Measurements from ENCODE around the gene CRYGA.
"Not testable (repeated sequence)": the region's sequence is repeated elsewhere in the genome, so short reads cannot be mapped to it uniquely, and the experiment has no call there.

CRYGA gene

GRCh38 chr2:208164951-208165755 is 1.8 kb upstream of the CRYGA start:
- DNase-seq (ENCODE audit: low read depth) = no peak

- DNase-seq (ENCODE audit: low read depth) = no peak
Measured at GRCh38 chr2:208156439-208156838, 7.0 kb downstream of the CRYGA start.

- DNase-seq (ENCODE audit: low read depth) = no peak
Measured at GRCh38 chr2:208153156-208153555, 10.2 kb downstream of the CRYGA start.

DNA sequence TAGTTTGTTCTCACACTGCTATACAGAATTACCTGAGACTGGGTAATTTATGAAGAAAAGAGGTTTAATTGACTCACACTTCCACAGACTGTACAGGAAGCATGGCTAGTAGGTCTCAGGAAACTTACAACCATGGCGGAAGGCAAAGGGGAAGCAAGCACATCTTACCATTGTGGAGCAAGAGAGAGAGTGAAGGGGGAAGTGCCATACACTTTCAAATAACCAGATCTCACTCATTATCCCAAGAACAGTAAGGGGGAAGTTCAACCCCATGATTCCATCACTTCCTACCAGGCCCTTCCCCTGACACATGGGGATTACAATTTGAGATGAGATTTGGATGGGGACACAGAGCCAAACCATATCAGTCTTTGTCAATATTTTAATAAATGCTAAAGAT is 12.4 kb downstream of the CRYGA start:
- DNase-seq (ENCODE audit: low read depth) = no peak

DNA sequence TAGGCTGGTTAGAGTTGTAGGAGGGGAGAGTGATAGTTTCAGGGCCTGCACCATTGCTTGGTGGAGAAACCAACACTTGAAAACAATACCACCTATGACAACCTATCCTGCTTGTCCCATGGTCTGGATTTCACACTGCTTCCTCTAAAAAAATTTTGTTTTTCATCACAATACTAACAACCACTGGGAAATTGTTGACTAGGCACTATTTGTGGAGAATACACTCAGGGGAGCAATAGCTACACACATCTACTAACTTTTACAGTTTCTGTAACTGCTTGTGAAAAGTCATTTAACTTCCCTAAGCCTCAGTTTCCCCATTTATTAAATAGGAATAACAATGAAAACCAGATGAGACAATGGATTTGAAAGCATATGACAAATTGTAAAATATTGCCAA is 13.3 kb downstream of the CRYGA start:
- no peak for DNase-seq (ENCODE audit: low read depth)

GRCh38 chr2:208148803-208149202 is 14.6 kb downstream of the CRYGA start:
- DNase-seq (ENCODE audit: low read depth) = no peak

DNA sequence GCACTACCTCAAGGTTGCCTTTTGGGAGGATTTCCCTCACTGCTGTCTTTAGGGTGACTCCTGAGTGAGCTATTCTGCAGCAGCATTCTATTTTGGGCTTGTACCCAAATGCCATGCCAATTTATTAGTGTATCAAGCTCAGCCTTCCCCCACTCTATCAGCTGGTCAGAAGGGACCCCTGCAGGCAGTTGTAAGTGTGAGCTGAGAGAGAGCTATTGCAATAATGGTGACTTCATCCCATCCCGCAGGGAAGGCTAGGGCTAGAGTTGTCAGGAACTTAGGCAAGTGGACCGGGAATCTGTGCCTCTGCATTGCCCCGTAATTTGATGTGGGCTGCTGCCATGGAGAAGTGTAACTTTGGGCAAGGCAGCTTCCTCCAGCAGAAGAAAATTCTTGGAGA is 15.6 kb downstream of the CRYGA start:
- no peak for DNase-seq (ENCODE audit: low read depth)

DNA sequence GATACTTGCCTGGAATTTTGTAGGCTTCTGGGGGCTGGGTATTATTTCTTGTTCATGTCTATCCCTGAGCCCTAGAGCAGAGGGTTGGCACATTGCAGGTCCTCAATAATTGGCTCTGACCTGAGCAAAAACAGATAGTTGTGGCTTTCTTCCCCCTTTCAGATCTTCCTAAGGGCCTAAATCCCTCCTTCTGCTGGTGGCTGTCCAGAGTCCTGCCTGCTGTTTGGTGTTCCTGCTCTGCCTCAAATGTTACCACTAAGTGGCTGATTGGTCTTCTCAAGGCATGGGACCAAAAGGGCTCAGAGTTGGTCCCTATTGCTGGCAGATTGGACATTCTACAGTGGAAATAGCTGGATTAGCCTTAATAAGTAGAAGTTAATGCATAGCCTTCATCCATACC is 16.4 kb downstream of the CRYGA start:
- no peak for DNase-seq (ENCODE audit: low read depth)

DNA sequence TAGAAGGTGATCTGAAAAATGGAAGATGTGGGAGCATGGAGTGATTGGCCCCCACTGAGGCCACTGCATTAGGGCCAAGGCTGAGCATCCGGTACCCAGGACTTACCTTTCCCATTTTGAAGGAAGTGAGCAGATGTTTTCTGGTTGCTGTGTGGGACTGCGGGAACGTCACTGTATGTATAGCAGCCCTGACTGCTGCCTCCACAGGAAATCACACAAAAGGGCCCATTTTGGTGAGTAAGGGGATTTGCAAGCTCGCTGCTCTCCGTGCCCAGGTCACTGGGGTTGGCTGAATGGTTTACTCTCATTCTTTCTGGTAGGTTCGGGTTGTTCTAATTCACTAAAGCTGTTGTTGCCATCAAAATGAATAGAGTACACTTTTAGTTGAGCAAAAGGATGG is 17.4 kb downstream of the CRYGA start, which contains the start of gene CRYGB:
Gene CRYGB (minus strand): TSS at position 153 of the 400 bp plus-strand sequence. CDS start 38 bp downstream, at position 115.
- DNase-seq (ENCODE audit: low read depth) = no peak

- no peak for DNase-seq (ENCODE audit: low read depth)
Measured at GRCh38 chr2:208142925-208143799, 20.2 kb downstream of the CRYGA start.

DNA sequence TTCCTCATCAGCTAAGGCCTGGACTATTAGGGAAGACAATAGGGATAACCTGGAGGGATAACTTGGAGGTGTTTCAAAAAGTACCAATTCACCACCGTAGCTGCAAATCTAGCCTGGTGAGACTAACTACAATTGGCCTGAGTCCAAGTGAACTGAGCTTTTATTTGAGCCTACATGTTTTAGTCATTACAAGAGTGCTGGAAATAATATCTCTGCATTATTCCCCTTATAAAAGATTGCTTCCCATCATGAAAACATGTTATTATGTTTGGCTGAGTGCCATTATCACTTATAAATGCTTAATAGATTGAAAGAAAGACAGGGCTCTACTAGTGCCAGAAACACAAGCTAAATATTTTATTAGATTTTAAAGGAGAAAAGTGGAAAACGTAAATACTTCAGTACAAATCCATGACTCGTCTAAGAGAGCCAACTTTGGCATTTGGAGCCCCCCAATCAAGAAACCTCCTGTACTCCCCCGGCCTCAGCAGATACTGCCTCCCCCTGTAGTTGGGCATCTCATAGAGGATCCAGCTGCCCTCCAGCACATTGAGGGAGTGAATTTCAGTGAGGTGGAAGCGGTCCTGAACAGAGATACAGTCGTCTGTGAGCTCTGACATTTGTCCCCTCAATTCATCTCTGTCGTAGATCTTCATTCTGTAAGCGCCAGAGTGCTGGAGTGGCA is 21.0 kb downstream of the CRYGA start:
- no peak for DNase-seq (ENCODE audit: low read depth)

GRCh38 chr2:208139447-208139846 is 23.9 kb downstream of the CRYGA start:
- DNase-seq (ENCODE audit: low read depth) = no peak

DNA sequence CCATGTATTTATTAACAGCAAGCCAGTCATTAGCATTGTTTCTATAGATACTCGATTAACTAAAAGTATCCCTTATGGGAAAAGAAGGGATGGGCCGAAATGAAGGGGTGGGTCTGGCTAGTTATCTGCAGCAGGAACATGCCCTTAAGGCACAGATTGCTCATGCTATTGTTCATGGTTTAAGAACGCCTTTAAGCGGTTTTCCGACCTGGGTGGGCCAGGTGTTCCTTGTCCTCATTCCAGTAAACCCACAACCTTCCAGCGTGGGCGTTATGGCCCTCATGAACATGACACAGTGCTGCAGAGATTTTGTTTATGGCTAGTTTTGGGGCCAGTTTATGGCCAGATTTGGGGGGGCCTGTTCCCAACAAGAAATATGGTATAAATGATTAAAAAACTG is 25.1 kb downstream of the CRYGA start:
- not testable (repeated sequence) for DNase-seq (ENCODE audit: low read depth)

DNA sequence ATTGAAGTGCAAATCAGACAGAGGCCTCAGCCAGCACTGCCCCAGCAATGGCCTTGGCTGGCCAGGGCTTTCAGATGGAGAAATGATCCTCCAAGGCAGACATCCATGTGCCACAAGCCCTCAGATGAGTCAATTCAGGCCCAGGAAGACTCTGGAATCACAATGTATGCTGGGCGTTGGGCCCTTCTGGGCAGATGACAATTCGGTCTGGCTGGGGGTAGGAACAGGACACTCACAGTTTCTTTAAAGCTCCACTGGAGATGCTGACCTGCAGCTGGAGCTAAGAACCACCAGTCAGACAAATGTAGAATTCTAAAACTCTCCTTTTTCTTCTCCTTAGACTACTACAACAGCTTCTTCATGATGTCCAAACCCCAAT is 26.7 kb downstream of the CRYGA start:
- no peak for DNase-seq (ENCODE audit: low read depth)

GRCh38 chr2:208135794-208136715 is 27.3 kb downstream of the CRYGA start:
- no peak for DNase-seq (ENCODE audit: low read depth)

DNA sequence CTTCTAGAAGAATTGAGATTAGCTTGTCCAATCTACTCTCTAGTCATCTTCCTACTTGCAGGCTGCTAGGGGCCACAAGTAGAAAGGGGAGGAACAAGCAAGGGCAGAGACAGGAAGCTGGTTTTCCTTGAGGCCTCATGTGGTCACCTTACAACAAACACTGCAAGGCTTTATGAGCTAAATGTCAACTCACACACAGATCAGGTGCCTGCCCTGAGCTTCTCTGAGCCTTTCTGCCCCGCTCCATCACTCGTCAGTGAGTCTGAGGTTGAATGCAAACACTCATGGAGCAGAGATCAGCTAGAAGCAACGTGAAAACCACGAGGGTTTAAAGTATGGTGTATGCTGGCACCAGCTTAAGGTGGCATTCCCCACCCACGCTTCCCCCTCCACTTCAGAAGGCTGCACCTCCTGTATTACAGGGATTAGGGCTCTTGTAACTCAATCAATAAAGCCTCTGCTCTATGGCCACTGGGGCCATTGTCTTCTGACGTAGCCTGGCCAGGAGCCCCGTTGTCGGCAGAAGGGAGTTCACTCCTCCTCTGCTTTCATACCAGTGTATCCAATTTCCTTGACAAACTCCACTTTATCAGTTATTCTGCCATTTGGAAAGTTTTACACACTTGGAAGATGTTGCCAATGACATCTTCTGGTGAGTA is 28.3 kb downstream of the CRYGA start:
- no peak for DNase-seq (ENCODE audit: low read depth)

GRCh38 chr2:208130712-208131110 is 32.7 kb downstream of the CRYGA start:
- no peak for DNase-seq (ENCODE audit: low read depth)

DNA sequence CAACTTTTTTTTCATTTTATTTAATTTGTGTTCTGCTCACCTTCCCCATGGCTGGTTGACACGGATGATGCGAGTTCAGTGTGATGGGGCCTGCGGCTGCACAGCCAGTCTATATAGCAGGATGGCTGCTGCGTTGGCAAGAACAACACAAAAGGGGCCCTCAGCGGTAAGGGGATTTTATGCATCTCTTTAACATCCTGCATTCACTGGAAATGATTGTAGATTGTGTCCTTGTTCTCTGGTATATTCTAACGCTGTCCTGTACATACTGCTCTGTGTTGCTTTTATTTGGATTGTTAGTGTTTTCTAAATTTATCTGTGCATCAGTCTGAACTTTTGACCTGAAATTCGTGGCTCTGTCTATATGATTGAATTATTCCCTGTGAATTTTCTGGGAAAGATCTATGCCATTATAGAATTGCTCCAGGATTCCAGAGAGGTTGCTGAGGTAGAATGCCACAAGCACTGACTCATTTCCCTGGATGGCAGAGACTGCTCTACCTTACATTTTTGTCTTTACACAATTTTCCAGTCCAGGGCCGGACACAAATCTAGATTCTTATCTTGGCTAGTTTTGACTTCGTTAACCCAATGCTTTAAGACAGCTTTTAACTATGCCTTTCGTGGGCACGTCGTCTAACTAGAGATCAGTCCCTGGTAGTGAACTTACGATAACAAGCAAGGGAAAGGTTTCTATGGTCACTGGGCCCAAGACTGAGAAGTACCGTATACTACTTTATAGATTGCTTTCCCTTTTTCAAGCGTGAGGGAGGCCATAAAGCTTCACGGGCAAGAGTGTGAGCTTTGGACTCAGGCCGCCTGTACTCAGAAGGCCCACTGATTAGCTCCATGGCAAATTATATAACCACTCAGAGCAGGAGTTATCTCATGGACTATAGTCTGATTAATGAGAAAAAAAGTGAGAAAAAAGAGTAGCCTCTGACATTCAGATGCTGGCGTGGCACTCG is 33.4 kb downstream of the CRYGA start, which contains the start of gene CRYGC:
Gene CRYGC (minus strand): TSS at position 85 of the 968 bp plus-strand sequence. CDS start 36 bp downstream, at position 49.
- no peak for DNase-seq (ENCODE audit: low read depth)

DNA sequence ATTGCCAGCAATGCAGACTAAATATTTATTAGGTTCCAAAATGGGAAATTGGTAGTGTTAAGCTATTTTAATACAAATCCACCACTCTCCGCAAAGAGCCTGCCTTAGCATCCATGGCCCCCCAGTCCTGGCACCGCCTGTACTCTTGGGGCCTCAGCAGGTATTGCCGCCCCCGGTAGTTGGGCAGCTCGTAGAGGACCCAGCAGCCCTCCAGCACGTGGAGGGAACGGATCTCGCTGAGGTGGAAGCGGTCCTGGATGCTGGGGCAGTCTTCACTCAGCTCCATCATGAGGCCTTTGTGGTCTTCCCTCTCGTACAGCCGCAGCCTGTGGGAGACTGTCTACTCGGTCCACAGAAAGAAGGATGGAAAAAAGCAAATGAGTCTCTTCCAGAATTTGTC is 35.3 kb downstream of the CRYGA start:
- DNase-seq (ENCODE audit: low read depth) = no peak

GRCh38 chr2:208127090-208127489 is 36.3 kb downstream of the CRYGA start:
- no peak for DNase-seq (ENCODE audit: low read depth)
